DOHH2 (cell line): Measurements from ENCODE around the gene SH3RF2.

Experiments
- H3F3A ChIP-seq: fragments of 200-600 bp; sonication (generic), shearing (Covaris generic); 2 replicates; pipeline ENCODE4 v1.6.0; 2016; ENCODE audit warnings: antibody characterized with exemption, mild to moderate bottlenecking; ENCODE audit not compliant: control insufficient read depth, insufficient read depth
- H3K27ac ChIP-seq: fragments of 200-600 bp; sonication (generic); 2 replicates; pipeline ENCODE4 v1.5.1; 2014; ENCODE audit warnings: low read depth, mild to moderate bottlenecking, low read length, moderate library complexity
- H3K27me3 ChIP-seq: fragments of 200-600 bp; sonication (generic); 2 replicates; pipeline ENCODE4 v1.6.1; 2014; ENCODE audit warnings: mild to moderate bottlenecking, low read length, mixed read lengths; ENCODE audit not compliant: control insufficient read depth
- H3K36me3 ChIP-seq: fragments of 200-600 bp; sonication (generic); 2 replicates; pipeline ENCODE4 v1.6.1; 2014; ENCODE audit warnings: mild to moderate bottlenecking, low read length, moderate library complexity, mixed read lengths; ENCODE audit not compliant: control insufficient read depth
- H3K4me1 ChIP-seq: fragments of 200-600 bp; sonication (generic); 2 replicates; pipeline ENCODE4 v1.6.1; 2014; ENCODE audit warnings: mild to moderate bottlenecking, low read length, mixed read lengths; ENCODE audit not compliant: control insufficient read depth
- H3K4me2 ChIP-seq: fragments of 200-600 bp; sonication (generic); 2 replicates; pipeline ENCODE4 v1.6.0; 2014; ENCODE audit warnings: mild to moderate bottlenecking, low read length, moderate library complexity
- H3K4me3 ChIP-seq: fragments of 200-600 bp; sonication (generic); 2 replicates; pipeline ENCODE4 v1.5.1; 2014; ENCODE audit warnings: mild to moderate bottlenecking, low read length, mixed read lengths
- H3K79me2 ChIP-seq: fragments of 200-600 bp; sonication (generic); 2 replicates; pipeline ENCODE4 v1.6.1; 2014; ENCODE audit warnings: mild to moderate bottlenecking, low read length, mixed read lengths; ENCODE audit not compliant: control insufficient read depth
- H3K9me2 ChIP-seq: fragments of 200-600 bp; sonication (generic); replicated peaks from 2 replicates; pipeline ENCODE4 v1.6.1; 2014; ENCODE audit warnings: mild to moderate bottlenecking, low read length, mixed read lengths; ENCODE audit not compliant: control insufficient read depth
- H3K9me3 ChIP-seq: fragments of 200-600 bp; sonication (generic); 2 replicates; pipeline ENCODE4 v1.6.1; 2014; ENCODE audit warnings: antibody characterized with exemption, low read length, mixed read lengths; ENCODE audit not compliant: control insufficient read depth, insufficient read depth
- H4K20me1 ChIP-seq: fragments of 200-600 bp; sonication (generic); 2 replicates; pipeline ENCODE4 v1.6.0; 2014; ENCODE audit warnings: low read depth, mild to moderate bottlenecking, antibody characterized with exemption, low read length, moderate library complexity; ENCODE audit not compliant: control insufficient read depth, insufficient read depth
- CTCF ChIP-seq: fragments of 200-600 bp; sonication (generic); IDR thresholded peaks from one replicate; pipeline ENCODE4 v1.5.1; 2014; ENCODE audit warnings: antibody characterized with exemption, mild to moderate bottlenecking, low read depth, low read length; ENCODE audit not compliant: poor library complexity, severe bottlenecking
- EZH2phosphoT487 ChIP-seq: fragments of 200-600 bp; sonication (generic); IDR thresholded peaks from 2 replicates; pipeline ENCODE4 v1.6.1; 2017; ENCODE audit warnings: borderline replicate concordance, mild to moderate bottlenecking, antibody characterized with exemption, low read length, moderate library complexity, mixed read lengths

The SH3RF2 gene

GRCh38 chr5:146041180-146041789 is 104.9 kb downstream of the SH3RF2 start:
- Histone ChIP-seq H3K9me2 (no peaks in the 10 kb centered on the region), H3K36me3 (no peaks in the 10 kb centered on the region), H3K4me2 (no peak overlapping the region), H3K4me1 (no peaks in the 10 kb centered on the region), H4K20me1 (no peaks in the 10 kb centered on the region), H3K27ac (no peak overlapping the region), H3F3A (no peaks in the 10 kb centered on the region), H3K9me3 (no peaks in the 10 kb centered on the region), H3K27me3 (peaks cover 25% of the 10 kb centered on the region), H3K4me3 (no peak overlapping the region), H3K79me2 (no peaks in the 10 kb centered on the region)
- peak; percentile 48 for TF ChIP-seq CTCF
- TF ChIP-seq EZH2phosphoT487: no peak

- H4K20me1 ChIP-seq: no peaks in the 10 kb centered on the region
- H3K36me3 ChIP-seq: no peaks in the 10 kb centered on the region
- H3K27me3 ChIP-seq: peaks cover 22% of the 10 kb centered on the region
- H3K4me2 ChIP-seq: no peak overlapping the region
- H3K4me3 ChIP-seq: no peak overlapping the region
- no peaks in the 10 kb centered on the region for H3K4me1 ChIP-seq
- no peaks in the 10 kb centered on the region for H3K79me2 ChIP-seq
- TF ChIP-seq EZH2phosphoT487 (no peak), CTCF (no peak)
- no peaks in the 10 kb centered on the region for H3K9me3 ChIP-seq
- H3K9me2 ChIP-seq: no peaks in the 10 kb centered on the region
- H3F3A ChIP-seq: no peaks in the 10 kb centered on the region
- H3K27ac ChIP-seq: no peak overlapping the region
These were observed 106.4 kb downstream of the SH3RF2 start for GRCh38 chr5:146042628-146043279.

- TF ChIP-seq EZH2phosphoT487 (no peak), CTCF (no peak)
- Histone ChIP-seq H3K4me3 (no peak overlapping the region), H3K27ac (no peak overlapping the region), H3K9me2 (no peaks in the 10 kb centered on the region), H3K4me2 (no peak overlapping the region), H3K9me3 (no peaks in the 10 kb centered on the region), H3K36me3 (no peaks in the 10 kb centered on the region), H3F3A (no peaks in the 10 kb centered on the region), H4K20me1 (no peaks in the 10 kb centered on the region), H3K4me1 (no peaks in the 10 kb centered on the region), H3K27me3 (peaks cover 17% of the 10 kb centered on the region), H3K79me2 (no peaks in the 10 kb centered on the region)
These were observed 107.3 kb downstream of the SH3RF2 start for GRCh38 chr5:146043722-146044121.
